DND-41 (cell line): ENCODE data around the gene PRODH.
"Not testable (repeated sequence)": the region's sequence is repeated elsewhere in the genome, so short reads cannot be mapped to it uniquely, and the experiment has no call there.

ENCODE experiments used
- ATAC-seq: fragments of 200-7000 bp; cut with Tn5 transposase; 3 replicates; pipeline ENCODE4 v1.9.1; 2021; ENCODE audit warnings: low read depth; ENCODE audit not compliant: insufficient read depth
- DNase-seq: peaks from one replicate; pipeline ENCODE4 v3.0.0-alpha.2; 2020
- H2AFZ ChIP-seq: 2 replicates; pipeline ENCODE4 v1.6.0; 2012; ENCODE audit warnings: low read depth, low read length
- H3K27ac ChIP-seq: 2 replicates; pipeline ENCODE4 v1.5.1; 2012; ENCODE audit warnings: low read length, inconsistent platforms
- H3K27me3 ChIP-seq: fragments of 200-600 bp; sonication (generic); 2 replicates; pipeline ENCODE4 v1.6.0; 2012; ENCODE audit warnings: low read length, mild to moderate bottlenecking, inconsistent platforms; ENCODE audit not compliant: insufficient read depth, poor library complexity
- H3K36me3 ChIP-seq: 2 replicates; pipeline ENCODE4 v1.5.1; 2012; ENCODE audit warnings: low read length, inconsistent platforms; ENCODE audit not compliant: insufficient read depth
- H3K4me1 ChIP-seq: 2 replicates; pipeline ENCODE4 v1.5.1; 2012; ENCODE audit warnings: mild to moderate bottlenecking, low read length; ENCODE audit not compliant: insufficient read depth
- H3K4me2 ChIP-seq: 2 replicates; pipeline ENCODE4 v1.6.0; 2012; ENCODE audit warnings: mild to moderate bottlenecking, moderate library complexity, low read length, inconsistent platforms; ENCODE audit not compliant: insufficient read depth
- H3K4me3 ChIP-seq, 2 experiments: fragments of 200-600 bp in 1 of 2; shearing (Covaris generic) in 1 of 2; 2 replicates each; pipeline ENCODE4 v1.5.1; 2012 to 2016; ENCODE audit warnings: inconsistent platforms in 2 of 2, low read length in 2 of 2, mild to moderate bottlenecking in 2 of 2, low read depth in 1 of 2, moderate library complexity in 1 of 2
- H3K79me2 ChIP-seq: 2 replicates; pipeline ENCODE4 v1.6.0; 2012; ENCODE audit warnings: low read length, inconsistent platforms; ENCODE audit not compliant: insufficient read depth
- H3K9ac ChIP-seq: 2 replicates; pipeline ENCODE4 v1.6.0; 2012; ENCODE audit warnings: low read depth, mild to moderate bottlenecking, inconsistent platforms, low read length, moderate library complexity
- H3K9me3 ChIP-seq: 2 replicates; pipeline ENCODE4 v1.5.1; 2012; ENCODE audit warnings: low read length, moderate library complexity, mild to moderate bottlenecking, inconsistent platforms; ENCODE audit not compliant: insufficient read depth, severe bottlenecking
- H4K20me1 ChIP-seq: 2 replicates; pipeline ENCODE4 v1.6.0; 2012; ENCODE audit warnings: low read length; ENCODE audit not compliant: insufficient read depth
- CTCF ChIP-seq: IDR thresholded peaks from 2 replicates; pipeline ENCODE4 v1.5.1; 2012; ENCODE audit warnings: borderline replicate concordance, low read length, moderate library complexity, mild to moderate bottlenecking; ENCODE audit not compliant: poor library complexity, severe bottlenecking; ENCODE audit errors: extremely low read depth
- EZH2 ChIP-seq: IDR thresholded peaks from 3 replicates; pipeline ENCODE4 v1.6.1; 2012; ENCODE audit warnings: borderline replicate concordance, low read depth, mild to moderate bottlenecking, moderate library complexity, low read length, inconsistent platforms; ENCODE audit not compliant: severe bottlenecking

PRODH gene

GRCh38 chr22:18965526-18966421 lies 29.7 kb upstream of the PRODH start:
- no peaks in the 10 kb centered on the region for H3K36me3 ChIP-seq
- no peaks in the 10 kb centered on the region for H3K4me1 ChIP-seq
- no peak overlapping the region for H3K9ac ChIP-seq
- H3K27ac ChIP-seq, result no peak overlapping the region
- DNase-seq (no peak), ATAC-seq (no peak)
- no peaks in the 10 kb centered on the region for H3K79me2 ChIP-seq
- H3K27me3 ChIP-seq, result no peaks in the 10 kb centered on the region
- no peak overlapping the region for H2AFZ ChIP-seq
- no peak overlapping the region for H3K4me3 ChIP-seq
- no peaks in the 10 kb centered on the region for H3K9me3 ChIP-seq
- TF ChIP-seq EZH2 (no peak), CTCF (no peak)
- peaks cover 16% of the 10 kb centered on the region for H4K20me1 ChIP-seq
- no peak overlapping the region for H3K4me2 ChIP-seq

GRCh38 chr22:18964501-18965265 lies 28.6 kb upstream of the PRODH start:
- not testable (repeated sequence) for H3K27ac ChIP-seq, H3K9me3 ChIP-seq, H3K4me2 ChIP-seq, DNase-seq, H2AFZ ChIP-seq, H3K4me3 ChIP-seq, H3K27me3 ChIP-seq, H3K36me3 ChIP-seq, ATAC-seq, H3K4me1 ChIP-seq, H3K9ac ChIP-seq, H3K79me2 ChIP-seq
- peaks cover 16% of the 10 kb centered on the region for H4K20me1 ChIP-seq

GRCh38 chr22:18964051-18964450 lies 28.0 kb upstream of the PRODH start:
- not testable (repeated sequence) for H3K4me2 ChIP-seq, H2AFZ ChIP-seq, H3K79me2 ChIP-seq, H3K4me3 ChIP-seq, H3K36me3 ChIP-seq, H3K27ac ChIP-seq, H3K27me3 ChIP-seq, H3K9me3 ChIP-seq, DNase-seq, H3K4me1 ChIP-seq, H3K9ac ChIP-seq, ATAC-seq
- H4K20me1 ChIP-seq, result peaks cover 16% of the 10 kb centered on the region

- Histone ChIP-seq H3K27me3 (no peaks in the 10 kb centered on the region), H3K4me1 (peaks cover 12% of the 10 kb centered on the region), H2AFZ (no peak overlapping the region), H3K4me3 (no peak overlapping the region), H3K27ac (no peak overlapping the region), H3K9me3 (no peaks in the 10 kb centered on the region), H3K4me2 (no peak overlapping the region), H3K79me2 (no peaks in the 10 kb centered on the region), H4K20me1 (peaks cover 12% of the 10 kb centered on the region; the same call in 1 of the 2 replicates), H3K9ac (no peak overlapping the region), H3K36me3 (no peaks in the 10 kb centered on the region)
- DNase-seq, result no peak
- TF ChIP-seq EZH2, result no peak
- no peak for TF ChIP-seq CTCF
- no peak for ATAC-seq
These were observed 26.2 kb upstream of the PRODH start for GRCh38 chr22:18962308-18962635.

- H3K36me3 ChIP-seq, H3K79me2 ChIP-seq, H3K9ac ChIP-seq, H3K4me2 ChIP-seq, ATAC-seq, H3K9me3 ChIP-seq, H4K20me1 ChIP-seq, DNase-seq, H2AFZ ChIP-seq, H3K27ac ChIP-seq, H3K4me3 ChIP-seq, H3K27me3 ChIP-seq: not testable (repeated sequence)
- H3K4me1 ChIP-seq, result peaks cover 12% of the 10 kb centered on the region
These were observed 25.7 kb upstream of the PRODH start for GRCh38 chr22:18961632-18962307.

- ATAC-seq, H3K4me3 ChIP-seq: not testable (repeated sequence)
These were observed 25.1 kb upstream of the PRODH start for GRCh38 chr22:18961201-18961600.

More at GRCh38 chr22:18961201-18961600, 25.1 kb upstream of the PRODH start:
- not testable (repeated sequence) for H4K20me1 ChIP-seq, DNase-seq, H3K27me3 ChIP-seq, H3K4me2 ChIP-seq, H3K9ac ChIP-seq, H3K79me2 ChIP-seq, H2AFZ ChIP-seq, H3K27ac ChIP-seq, H3K9me3 ChIP-seq, H3K36me3 ChIP-seq
- peaks cover 12% of the 10 kb centered on the region for H3K4me1 ChIP-seq
